GM19035 (cell line): ENCODE results near the gene OR5B21.

Experiments used
- ATAC-seq: cut with Tn5 transposase; IDR thresholded peaks from one replicate; pipeline ENCODE4 v1.9.1; 2021; ENCODE audit not compliant: unreplicated experiment

OR5B21 gene

GRCh38 chr11:58494101-58494500, 13.8 kb downstream of the OR5B21 start:
- no peak for ATAC-seq

GRCh38 chr11:58493676-58494075, 14.2 kb downstream of the OR5B21 start:
- no peak for ATAC-seq

GRCh38 chr11:58490827-58491226, 17.1 kb downstream of the OR5B21 start:
- ATAC-seq = no peak

- no peak for ATAC-seq
These were observed 20.7 kb downstream of the OR5B21 start for GRCh38 chr11:58487170-58487569.

GRCh38 chr11:58485961-58486360, 21.9 kb downstream of the OR5B21 start:
- no peak for ATAC-seq

GRCh38 chr11:58471892-58472291, 36.0 kb downstream of the OR5B21 start:
- ATAC-seq = no peak

- no peak for ATAC-seq
These were observed 41.6 kb downstream of the OR5B21 start for GRCh38 chr11:58466293-58466692.

- ATAC-seq = no peak
These were observed 42.2 kb downstream of the OR5B21 start for GRCh38 chr11:58465690-58466089.
